GM23248 (cell line): ENCODE results near the gene TMEM51. TPM values are rescaled to one million over a fixed set of nuclear protein-coding genes. Genes with fewer than 3 reads are reported as not detected.

Experiments
- DNase-seq: peaks from one replicate; pipeline ENCODE4 v3.0.0-alpha.2; 2015
- H2AFZ ChIP-seq: fragments of 200-600 bp; sonication (generic); 2 replicates; pipeline ENCODE4 v1.6.1; 2016; ENCODE audit warnings: antibody characterized with exemption
- H3F3A ChIP-seq: fragments of 200-600 bp; sonication (generic); 2 replicates; pipeline ENCODE4 v1.6.1; 2016; ENCODE audit warnings: mild to moderate bottlenecking, antibody characterized with exemption, mixed run types; ENCODE audit not compliant: insufficient read depth
- H3K27ac ChIP-seq: fragments of 200-600 bp; sonication (generic); 2 replicates; pipeline ENCODE4 v1.5.1; 2016; ENCODE audit warnings: mild to moderate bottlenecking
- H3K27me3 ChIP-seq: fragments of 200-600 bp; sonication (generic); replicated peaks from 2 replicates; pipeline ENCODE4 v1.6.1; 2016; ENCODE audit warnings: mild to moderate bottlenecking; ENCODE audit not compliant: insufficient read depth
- H3K36me3 ChIP-seq: fragments of 200-600 bp; sonication (generic); 2 replicates; pipeline ENCODE4 v1.6.1; 2016; ENCODE audit warnings: low read depth, mild to moderate bottlenecking
- H3K4me1 ChIP-seq: fragments of 200-600 bp; sonication (generic); 2 replicates; pipeline ENCODE4 v1.6.1; 2016; ENCODE audit warnings: mild to moderate bottlenecking; ENCODE audit not compliant: insufficient read depth
- H3K4me2 ChIP-seq: fragments of 200-600 bp; sonication (generic); one replicate; pipeline ENCODE4 v1.6.1; 2016; ENCODE audit warnings: mild to moderate bottlenecking; ENCODE audit not compliant: unreplicated experiment
- H3K4me3 ChIP-seq: fragments of 200-600 bp; sonication (generic); 2 replicates; pipeline ENCODE4 v1.5.1; 2016; ENCODE audit warnings: mild to moderate bottlenecking
- H3K79me2 ChIP-seq: fragments of 200-600 bp; sonication (generic); 2 replicates; pipeline ENCODE4 v1.6.1; 2016; ENCODE audit warnings: mild to moderate bottlenecking; ENCODE audit not compliant: insufficient read depth
- H3K9ac ChIP-seq: fragments of 200-600 bp; sonication (generic); 2 replicates; pipeline ENCODE4 v1.6.1; 2016; ENCODE audit warnings: mild to moderate bottlenecking
- H3K9me2 ChIP-seq: fragments of 200-600 bp; sonication (generic); 2 replicates; pipeline ENCODE4 v1.6.1; 2016; ENCODE audit warnings: mixed run types, mild to moderate bottlenecking, moderate library complexity; ENCODE audit not compliant: insufficient read depth
- H3K9me3 ChIP-seq: fragments of 200-600 bp; sonication (generic); one replicate; pipeline ENCODE4 v1.6.1; 2017; ENCODE audit warnings: low read depth
- H4K20me1 ChIP-seq: fragments of 200-600 bp; sonication (generic); 2 replicates; pipeline ENCODE4 v1.6.0; 2016; ENCODE audit not compliant: insufficient read depth
- EZH2 ChIP-seq: fragments of 200-600 bp; sonication (generic); IDR thresholded peaks from 2 replicates; pipeline ENCODE4 v1.6.1; 2018; ENCODE audit warnings: antibody characterized with exemption, mild to moderate bottlenecking; ENCODE audit not compliant: insufficient read depth, poor library complexity, severe bottlenecking
- EZH2phosphoT487 ChIP-seq: fragments of 200-600 bp; sonication (generic); IDR thresholded peaks from 2 replicates; pipeline ENCODE4 v1.6.1; 2018; ENCODE audit warnings: antibody characterized with exemption, moderate library complexity, mild to moderate bottlenecking, low read depth; ENCODE audit not compliant: insufficient read depth
- WGBS, 2 experiments: methylation state at CpG; one replicate each; pipeline ENCODE4 v1.1.6; 2015 to 2017; ENCODE audit warnings: low lambda C conversion rate in 2 of 2, low coverage in 1 of 2; ENCODE audit errors: missing lambda C conversion rate in 2 of 2; 5-methylcytosine and 5-hydroxymethylcytosine counted together
- in situ Hi-C: fragments of 300-500 bp; cut with MboI; formaldehyde crosslinking; loops from 2 replicates; pipeline ENCODE4 v1.15.0; 2020
- polyA plus RNA-seq: library from polyadenylated mRNA; unstranded; fragments of >200 nt; fragmentation: Nextera tagmentation; extraction: Ambion mirVana; gene quantifications from 2 replicates; pipeline ENCODE4 v1.2.1, GENCODE V29; 2016
- total RNA-seq: library from RNA; depleted of rRNA; stranded (reverse); fragments of >200 nt; shearing (Covaris generic); gene quantifications from 2 replicates; pipeline ENCODE4 v1.2.3, GENCODE V29; 2014

Gene TMEM51
- total and polyA plus RNA-seq, 2 experiments from 2014 or later: 0.54 to 0.55 TPM

DNA sequence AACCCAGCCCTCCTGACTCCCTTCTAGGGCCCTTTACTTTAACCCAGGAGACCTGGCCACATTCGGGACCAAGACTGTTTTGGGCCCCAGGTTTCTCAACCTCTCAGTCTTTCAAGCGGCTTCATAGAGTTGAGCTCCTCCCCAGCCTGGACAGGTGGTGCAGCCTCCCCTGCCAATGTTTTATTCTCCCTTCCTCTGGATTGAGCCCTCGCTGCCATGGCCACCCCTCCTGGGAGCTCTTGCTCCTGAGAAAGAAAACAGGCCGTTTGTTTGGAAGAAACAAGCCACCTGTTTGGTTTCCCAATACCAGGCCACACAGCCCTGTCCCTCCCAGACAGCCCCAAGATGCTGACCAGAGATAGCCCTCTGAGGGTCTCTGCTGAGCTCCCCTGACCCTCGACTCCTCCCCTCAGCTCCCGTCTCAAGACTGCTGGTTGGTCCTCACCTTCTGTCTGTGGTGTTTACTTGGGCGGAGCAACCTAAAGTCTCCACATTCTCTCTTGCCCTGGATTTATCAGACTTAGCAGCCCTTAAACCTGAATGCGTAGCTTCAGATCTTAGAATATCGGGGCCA lies 3.3 kb downstream of the TMEM51 start:
- H3K4me3 ChIP-seq: no peak overlapping the region
- H3K4me1 ChIP-seq: no peaks in the 10 kb centered on the region
- H3K27ac ChIP-seq: no peak overlapping the region
- no peak for TF ChIP-seq EZH2phosphoT487
- TF ChIP-seq EZH2: no peak
- H4K20me1 ChIP-seq: no peaks in the 10 kb centered on the region
- no peak overlapping the region for H3K4me2 ChIP-seq
- H3K9ac ChIP-seq: no peak overlapping the region
- H3K9me3 ChIP-seq: no peaks in the 10 kb centered on the region
- 88% methylated on average over 9 of the region's 9 CpGs for WGBS, 2 experiments
- no peak overlapping the region for H2AFZ ChIP-seq
- no peaks in the 10 kb centered on the region for H3K27me3 ChIP-seq
- no peaks in the 10 kb centered on the region for H3K36me3 ChIP-seq
- no peaks in the 10 kb centered on the region for H3F3A ChIP-seq
- in situ Hi-C loops: no loop called here
- no peaks in the 10 kb centered on the region for H3K9me2 ChIP-seq
- no peak for DNase-seq
- no peaks in the 10 kb centered on the region for H3K79me2 ChIP-seq

DNA sequence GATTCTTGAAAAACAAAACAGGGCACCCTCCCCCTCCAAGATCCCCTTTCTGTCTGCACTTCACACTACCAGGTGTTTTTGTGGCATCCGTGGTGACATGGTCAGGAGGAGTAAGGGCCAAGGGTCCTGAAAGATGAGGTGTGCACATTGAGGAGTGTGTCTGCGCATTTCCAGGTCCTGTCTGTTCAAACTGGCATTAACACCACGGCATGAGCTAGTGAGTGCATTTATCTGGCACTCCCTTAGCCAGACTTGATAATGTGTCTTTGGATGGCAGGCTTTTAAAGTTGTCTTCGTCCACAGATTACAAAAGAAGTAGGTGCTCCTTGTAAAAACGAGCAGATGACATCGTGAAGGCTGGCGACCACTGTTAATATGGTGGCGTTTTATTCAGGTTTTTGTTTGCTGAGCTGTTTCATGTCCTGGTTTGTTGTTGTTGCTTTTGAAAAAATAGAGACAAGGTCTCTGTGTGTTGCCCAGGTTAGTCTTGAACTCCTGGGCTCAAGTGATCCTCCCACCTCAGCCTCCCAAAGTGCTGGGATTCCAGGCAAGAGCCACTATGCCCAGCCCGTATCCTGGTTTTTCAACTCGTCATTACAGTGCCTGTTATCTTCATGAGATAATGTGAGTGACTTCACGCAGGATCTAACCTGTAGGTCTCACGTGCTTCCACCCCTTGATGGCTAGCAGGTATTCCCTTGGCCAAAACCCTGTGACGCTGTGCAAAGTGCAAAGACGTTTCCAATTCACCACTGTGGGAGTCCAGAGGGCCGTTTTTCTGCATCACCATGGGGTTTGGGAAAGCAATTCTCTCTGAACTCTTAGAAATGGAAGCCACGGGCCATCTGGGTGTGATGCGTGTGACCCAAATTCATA lies 4.2 kb downstream of the TMEM51 start:
- Histone ChIP-seq H3K79me2 (no peaks in the 10 kb centered on the region), H4K20me1 (no peaks in the 10 kb centered on the region), H3K4me2 (no peak overlapping the region), H3K27ac (no peak overlapping the region), H3K9me2 (no peaks in the 10 kb centered on the region), H2AFZ (no peak overlapping the region), H3K4me3 (no peak overlapping the region), H3K27me3 (no peaks in the 10 kb centered on the region), H3K9me3 (no peaks in the 10 kb centered on the region), H3K36me3 (no peaks in the 10 kb centered on the region), H3K9ac (no peak overlapping the region), H3F3A (no peaks in the 10 kb centered on the region), H3K4me1 (no peaks in the 10 kb centered on the region)
- 86% methylated on average over 17 of the region's 17 CpGs for WGBS, 2 experiments
- no peak for TF ChIP-seq EZH2
- no peak for TF ChIP-seq EZH2phosphoT487
- in situ Hi-C loops: no loop called here
- DNase-seq: no peak

DNA sequence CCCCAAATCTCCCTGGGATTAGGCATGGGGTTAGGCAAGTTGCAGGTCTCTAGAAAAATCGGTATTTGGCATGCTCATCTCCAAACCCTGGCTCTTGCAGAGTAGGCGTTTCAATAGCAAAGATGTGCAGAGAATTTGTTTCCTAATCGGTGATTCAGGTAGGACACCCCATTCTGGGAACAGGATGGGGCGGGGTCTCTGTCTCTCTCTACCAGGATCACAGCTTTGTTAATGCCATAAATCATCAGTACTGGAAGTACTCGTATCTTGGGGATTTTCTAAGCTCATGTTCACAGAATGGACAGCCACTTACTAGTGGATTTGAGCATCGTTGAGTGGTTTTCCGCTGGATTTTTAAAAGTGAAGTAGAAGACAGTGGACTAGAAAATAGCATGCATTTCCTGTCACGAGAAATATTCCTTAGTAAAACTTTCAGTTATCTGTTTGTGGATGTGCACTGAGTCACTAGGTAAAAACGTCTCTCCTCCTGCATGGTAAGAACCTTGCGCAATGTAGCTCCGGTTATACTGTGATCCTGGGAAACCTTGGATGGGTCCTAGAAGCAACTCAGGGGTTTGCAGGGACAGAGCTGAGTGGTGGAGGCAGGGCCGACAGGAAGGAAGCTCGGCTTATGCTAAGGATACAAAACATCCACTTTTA lies 5.1 kb downstream of the TMEM51 start:
- Histone ChIP-seq H3K36me3 (no peaks in the 10 kb centered on the region), H3K9ac (no peak overlapping the region), H4K20me1 (no peaks in the 10 kb centered on the region), H3F3A (no peaks in the 10 kb centered on the region), H3K4me2 (no peak overlapping the region), H3K9me2 (no peaks in the 10 kb centered on the region), H3K4me1 (no peaks in the 10 kb centered on the region), H3K27me3 (no peaks in the 10 kb centered on the region), H3K4me3 (no peak overlapping the region), H3K79me2 (no peaks in the 10 kb centered on the region), H3K9me3 (no peaks in the 10 kb centered on the region), H3K27ac (no peak overlapping the region), H2AFZ (no peak overlapping the region)
- TF ChIP-seq EZH2 (no peak), EZH2phosphoT487 (no peak)
- in situ Hi-C loops: no loop called here
- WGBS, 2 experiments: 79 to 81% methylated on average over 13 of the region's 13 CpGs
- DNase-seq: peak; percentile 66

DNA sequence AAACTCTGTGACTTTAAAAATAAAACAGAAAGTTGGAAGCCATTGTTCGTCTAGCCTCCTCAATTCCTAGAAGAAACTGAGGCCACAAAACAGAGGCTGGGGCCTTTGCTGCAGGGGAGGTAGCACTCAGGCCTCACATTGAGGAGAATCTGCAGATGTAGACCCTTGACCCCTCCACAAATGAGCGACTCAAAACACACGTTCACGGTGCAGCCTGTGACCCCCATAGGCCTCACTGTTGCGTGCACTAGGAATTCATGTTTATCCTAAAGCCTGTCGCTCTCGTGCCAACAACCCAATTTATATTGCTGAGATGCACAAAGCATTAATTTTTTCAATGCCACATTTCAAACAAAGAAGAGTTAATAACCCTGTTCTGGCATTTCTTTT lies 5.6 kb downstream of the TMEM51 start:
- in situ Hi-C loops: no loop called here
- no peaks in the 10 kb centered on the region for H3F3A ChIP-seq
- no peak overlapping the region for H3K4me2 ChIP-seq
- no peaks in the 10 kb centered on the region for H4K20me1 ChIP-seq
- no peaks in the 10 kb centered on the region for H3K4me1 ChIP-seq
- H3K9ac ChIP-seq: no peak overlapping the region
- H3K27ac ChIP-seq: no peak overlapping the region
- no peaks in the 10 kb centered on the region for H3K27me3 ChIP-seq
- H3K4me3 ChIP-seq: no peak overlapping the region
- no peaks in the 10 kb centered on the region for H3K9me2 ChIP-seq
- no peak for DNase-seq
- H3K79me2 ChIP-seq: no peaks in the 10 kb centered on the region
- H2AFZ ChIP-seq: no peak overlapping the region
- TF ChIP-seq EZH2phosphoT487 (no peak), EZH2 (no peak)
- no peaks in the 10 kb centered on the region for H3K9me3 ChIP-seq
- WGBS, 2 experiments: 68 to 79% methylated on average over 7 of the region's 7 CpGs
- H3K36me3 ChIP-seq: no peaks in the 10 kb centered on the region
